ENCODE measurements around the gene FHIP2A.
A peak's percentile ranks its signal among the peaks of the same experiment; 100 is the strongest.
"Not testable (repeated sequence)": the region's sequence is repeated elsewhere in the genome, so short reads cannot be mapped to it uniquely, and the experiment has no call there.

FHIP2A gene, protein sequence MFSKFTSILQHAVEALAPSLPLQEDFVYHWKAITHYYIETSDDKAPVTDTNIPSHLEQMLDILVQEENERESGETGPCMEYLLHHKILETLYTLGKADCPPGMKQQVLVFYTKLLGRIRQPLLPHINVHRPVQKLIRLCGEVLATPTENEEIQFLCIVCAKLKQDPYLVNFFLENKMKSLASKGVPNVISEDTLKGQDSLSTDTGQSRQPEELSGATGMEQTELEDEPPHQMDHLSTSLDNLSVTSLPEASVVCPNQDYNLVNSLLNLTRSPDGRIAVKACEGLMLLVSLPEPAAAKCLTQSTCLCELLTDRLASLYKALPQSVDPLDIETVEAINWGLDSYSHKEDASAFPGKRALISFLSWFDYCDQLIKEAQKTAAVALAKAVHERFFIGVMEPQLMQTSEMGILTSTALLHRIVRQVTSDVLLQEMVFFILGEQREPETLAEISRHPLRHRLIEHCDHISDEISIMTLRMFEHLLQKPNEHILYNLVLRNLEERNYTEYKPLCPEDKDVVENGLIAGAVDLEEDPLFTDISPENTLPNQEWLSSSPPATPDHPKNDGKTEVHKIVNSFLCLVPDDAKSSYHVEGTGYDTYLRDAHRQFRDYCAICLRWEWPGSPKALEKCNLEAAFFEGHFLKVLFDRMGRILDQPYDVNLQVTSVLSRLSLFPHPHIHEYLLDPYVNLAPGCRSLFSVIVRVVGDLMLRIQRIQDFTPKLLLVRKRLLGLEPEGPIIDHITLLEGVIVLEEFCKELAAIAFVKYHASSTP

DNA sequence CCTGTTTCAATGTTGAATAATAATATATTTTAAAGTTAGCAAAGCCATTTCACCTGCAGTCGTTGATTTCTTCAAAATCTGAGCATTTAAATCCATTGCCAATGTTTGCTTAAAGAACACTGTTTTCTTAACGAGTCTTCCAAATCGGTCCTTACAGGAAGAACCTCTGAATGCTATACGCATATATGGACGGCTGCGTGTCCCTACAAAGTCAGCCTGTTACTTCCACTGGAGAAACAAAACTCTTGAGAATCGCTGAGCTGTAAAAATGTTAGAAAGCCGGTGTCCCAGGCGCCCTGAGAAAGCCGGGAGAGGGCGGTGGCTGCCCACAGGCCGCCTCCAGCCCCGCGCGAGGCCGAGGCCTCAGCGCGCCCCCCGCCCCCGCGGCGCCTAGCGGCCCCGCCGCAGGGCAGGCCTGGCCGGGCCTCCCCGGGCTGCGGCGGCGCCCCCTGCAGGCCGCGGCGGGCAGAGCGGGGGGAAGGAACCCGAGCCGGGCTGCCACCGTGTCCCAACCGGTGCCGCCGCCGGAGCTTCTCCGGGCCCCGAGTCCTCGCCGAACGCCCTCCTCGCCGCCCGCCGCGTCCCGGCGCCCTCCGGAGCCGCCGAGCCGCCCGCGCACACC lies at the start of gene FHIP2A:
TSS of gene FHIP2A (plus strand) at position 488 of the 622 bp plus-strand sequence. CDS start 299 bp downstream, outside the sequence.
- peak; percentile 30 for DNase-seq

DNA sequence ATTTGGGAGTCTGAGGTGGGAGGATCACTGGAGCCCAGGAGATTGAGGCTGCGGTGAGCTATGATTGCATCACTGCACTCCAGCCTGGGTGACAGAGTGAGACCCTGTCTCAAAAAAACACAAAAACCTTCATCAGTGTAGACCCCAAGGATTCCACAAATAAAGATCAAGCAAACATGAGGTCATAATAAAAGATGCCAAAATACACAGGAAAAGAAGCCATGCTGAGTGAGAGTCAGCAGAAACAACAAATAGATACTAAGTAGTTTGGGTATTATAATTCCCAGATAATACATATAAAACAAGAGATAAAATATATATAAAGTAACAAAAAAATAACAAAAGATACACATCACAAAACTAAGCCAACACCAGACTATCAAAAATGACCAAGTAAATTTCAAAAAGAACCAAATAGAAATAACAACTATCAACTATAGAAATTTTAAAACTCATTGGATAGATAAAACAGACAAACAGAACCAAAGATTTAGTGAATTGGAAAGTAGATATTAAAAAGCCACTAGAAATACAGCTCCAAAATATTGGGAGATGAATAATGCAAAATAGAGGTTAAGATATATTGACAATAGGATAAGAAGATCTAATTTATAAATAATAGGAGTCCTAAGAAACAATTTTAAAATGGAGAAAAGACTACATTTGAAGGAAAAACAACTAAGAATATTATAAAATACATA lies 48.9 kb upstream of the FHIP2A start:
- no peak for DNase-seq

DNA sequence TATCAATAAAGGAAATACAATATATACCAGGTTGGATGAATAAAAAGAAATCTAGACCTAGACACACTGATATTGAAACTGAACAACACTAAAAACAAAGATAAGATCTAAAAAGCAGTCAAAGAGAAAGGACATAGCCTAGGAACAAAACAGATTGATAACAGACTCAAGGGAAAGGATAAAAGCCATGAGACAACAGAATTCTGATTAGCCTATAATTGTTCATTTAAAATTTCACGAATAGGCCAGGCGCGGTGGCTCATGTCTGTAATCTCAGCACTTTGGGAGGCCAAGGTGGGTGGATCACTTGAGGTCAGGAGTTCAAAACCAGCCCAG lies 48.4 kb upstream of the FHIP2A start:
- no peak for DNase-seq

DNA sequence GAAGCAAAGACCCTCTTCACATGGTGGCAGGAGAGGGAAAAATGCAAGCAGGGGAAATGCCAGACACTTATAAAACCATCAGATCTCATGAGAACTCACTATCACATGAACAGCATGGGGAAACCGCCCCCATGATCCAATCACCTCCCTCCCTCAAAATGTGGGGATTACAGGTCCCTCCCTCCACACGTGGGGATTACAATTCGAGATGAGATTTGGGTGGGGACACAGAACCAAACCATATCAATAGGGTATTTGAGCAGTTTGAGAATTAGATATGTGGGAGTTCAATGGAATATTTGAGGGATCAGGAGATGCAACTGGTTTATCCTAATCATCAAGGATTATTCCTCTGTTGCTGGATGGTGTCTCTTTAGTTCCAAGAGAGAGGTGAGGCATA lies 46.5 kb upstream of the FHIP2A start:
- not testable (repeated sequence) for DNase-seq

DNA sequence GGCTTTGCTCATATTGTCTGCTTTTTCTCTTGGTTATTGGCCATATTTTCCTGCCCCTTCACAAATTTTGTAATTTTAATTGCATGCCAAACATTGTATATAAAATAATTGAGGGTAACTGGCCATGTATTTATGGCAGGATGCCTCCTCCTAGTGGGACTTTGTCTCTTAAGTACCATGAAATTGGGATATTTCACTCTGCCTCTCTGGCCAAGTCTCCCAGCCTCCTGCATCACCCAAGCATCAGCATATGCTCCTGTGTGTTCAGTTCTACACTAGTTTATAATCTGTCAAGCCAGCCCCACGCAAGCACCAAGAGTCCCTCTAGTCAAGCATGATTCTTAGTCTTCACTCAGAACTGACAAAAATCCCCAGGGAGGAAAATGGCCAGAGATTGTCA lies 44.2 kb upstream of the FHIP2A start:
- DNase-seq, result no peak

DNA sequence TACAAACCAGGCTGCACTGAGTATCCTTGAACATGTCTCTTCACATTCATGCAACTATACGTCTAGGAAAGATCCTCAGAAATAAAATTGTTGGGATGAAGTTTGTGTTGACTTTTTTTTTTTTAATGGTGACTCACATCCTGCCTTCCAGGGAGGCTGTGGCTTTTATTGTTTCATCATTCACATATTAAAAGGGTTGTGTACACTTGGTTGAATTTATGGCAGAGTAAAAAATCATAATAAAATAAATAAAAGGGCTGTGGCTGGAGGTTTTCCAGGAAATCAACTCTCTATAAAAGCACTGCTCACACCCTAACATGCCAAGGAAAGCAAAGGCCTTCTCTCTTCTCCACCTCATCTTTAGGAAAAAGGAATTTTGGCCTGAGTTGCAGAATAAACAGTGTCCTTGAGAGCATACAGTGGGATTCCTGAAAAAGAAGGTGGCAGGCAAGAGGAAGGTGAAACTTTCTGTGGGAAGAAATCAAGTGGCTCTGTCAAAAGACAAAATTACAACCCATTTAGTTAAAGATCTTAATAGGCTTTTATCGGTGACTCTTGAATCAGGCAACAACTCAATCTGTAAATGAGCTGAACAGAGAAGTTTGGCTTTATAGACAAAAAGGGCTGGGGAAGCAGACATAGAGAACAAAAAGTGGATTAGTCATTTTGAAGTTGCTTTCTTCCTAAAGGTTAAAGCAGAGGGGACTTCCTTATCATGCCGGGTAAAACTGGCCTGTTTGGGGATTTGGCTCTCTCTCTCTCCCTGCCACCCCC lies 41.6 kb upstream of the FHIP2A start:
- peak; percentile 79 for DNase-seq

DNA sequence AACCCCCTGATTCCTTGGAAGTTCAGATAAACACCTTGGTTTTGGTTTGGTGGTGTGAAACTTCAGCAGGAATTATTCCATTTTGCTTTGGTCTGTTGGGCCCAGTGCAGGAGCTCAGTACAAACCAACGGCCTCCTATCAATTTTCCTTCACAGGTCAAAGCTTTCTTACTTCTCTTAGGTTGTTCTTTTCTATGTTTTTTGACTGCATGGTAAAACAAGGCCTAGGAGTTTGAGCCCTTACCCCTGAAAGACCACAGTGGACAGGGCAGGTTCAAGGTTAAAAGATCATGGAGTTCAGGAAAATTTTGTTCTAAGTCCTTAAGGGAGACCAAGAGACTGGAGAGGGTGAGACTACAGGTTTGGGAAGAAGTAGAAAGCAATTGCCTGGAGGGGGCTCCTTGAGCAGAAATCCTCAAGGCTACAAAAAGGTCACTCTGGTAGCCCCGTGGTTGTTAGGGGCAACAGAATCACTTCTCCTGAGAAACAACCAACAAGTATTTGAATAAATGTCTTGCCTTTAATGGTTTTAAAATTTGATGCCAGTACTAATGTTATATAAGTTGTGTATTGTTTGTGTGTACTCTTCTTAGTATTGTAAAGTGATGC lies 40.9 kb upstream of the FHIP2A start:
- DNase-seq, result no peak

DNA sequence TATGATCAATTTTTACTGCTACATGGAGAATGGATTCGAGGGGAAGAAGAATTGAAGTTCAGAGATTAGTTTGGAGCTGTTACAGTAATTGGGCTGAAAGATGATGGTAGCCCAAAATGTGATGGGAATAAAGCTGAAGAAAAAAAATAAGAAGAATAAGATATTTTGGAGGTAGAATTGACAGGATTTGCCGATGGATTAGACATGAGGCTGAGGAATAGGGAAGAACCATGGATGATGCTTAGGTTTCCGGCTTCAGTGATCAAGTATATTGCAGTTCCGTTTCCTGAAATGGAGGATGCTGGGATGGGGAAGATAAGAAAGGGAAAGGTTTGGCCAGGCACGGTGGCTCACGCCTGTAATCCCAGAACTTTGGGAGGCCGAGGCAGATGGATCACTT lies 38.9 kb upstream of the FHIP2A start:
- DNase-seq, result no peak

DNA sequence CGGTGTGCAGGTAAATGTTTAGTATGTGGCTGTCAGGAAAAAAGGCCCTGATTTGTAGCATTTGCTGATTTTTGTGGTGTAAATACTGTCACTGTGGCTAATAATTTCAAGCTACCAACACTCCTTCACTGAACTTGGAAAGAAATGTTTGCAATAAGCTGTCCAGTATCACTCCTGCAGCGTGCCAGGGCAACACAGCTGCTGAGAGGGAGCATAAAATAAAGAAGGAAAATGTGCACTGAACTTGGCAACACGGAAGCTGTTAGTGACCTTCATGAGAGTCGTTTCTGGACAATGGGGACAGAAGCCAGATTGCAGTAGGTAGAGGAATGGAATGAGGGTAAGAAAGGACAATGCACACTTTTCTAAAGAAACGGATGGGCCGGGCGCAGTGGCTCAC lies 37.9 kb upstream of the FHIP2A start:
- DNase-seq, result no peak

DNA sequence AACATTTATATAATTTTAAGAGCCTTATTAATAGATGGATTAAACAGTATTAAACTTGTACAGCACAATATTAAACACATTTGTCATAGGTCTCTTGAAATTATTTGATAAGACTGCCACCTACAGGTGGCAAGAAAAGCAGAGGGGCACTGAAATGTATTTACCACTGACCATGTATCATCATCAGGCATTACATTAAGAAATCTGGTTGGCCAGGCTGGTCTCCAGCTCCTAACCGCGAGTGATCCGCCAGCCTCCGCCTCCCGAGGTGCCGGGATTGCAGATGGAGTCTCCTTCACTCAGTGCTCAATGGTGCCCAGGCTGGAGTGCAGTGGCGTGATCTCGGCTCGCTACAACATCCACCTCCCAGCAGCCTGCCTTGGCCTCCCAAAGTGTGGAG lies 35.1 kb upstream of the FHIP2A start:
- DNase-seq, result peak; percentile 47

DNA sequence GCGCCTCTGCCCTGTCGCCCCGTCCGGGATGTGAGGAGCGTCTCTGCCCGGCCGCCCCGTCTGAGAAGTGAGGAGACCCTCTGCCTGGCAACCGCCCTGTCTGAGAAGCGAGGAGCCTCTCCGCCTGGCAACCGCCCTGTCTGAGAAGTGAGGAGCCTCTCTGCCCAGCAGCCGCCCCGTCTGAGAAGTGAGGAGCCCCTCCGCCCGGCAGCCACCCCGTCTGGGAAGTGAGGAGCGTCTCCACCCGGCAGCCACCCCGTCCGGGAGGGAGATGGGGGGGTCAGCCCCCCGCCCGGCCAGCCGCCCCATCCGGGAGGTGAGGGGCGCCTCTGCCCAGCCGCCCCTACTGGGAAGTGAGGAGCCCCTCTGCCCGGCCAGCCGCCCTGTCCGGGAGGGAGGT lies 34.4 kb upstream of the FHIP2A start:
- DNase-seq, result not testable (repeated sequence)

DNA sequence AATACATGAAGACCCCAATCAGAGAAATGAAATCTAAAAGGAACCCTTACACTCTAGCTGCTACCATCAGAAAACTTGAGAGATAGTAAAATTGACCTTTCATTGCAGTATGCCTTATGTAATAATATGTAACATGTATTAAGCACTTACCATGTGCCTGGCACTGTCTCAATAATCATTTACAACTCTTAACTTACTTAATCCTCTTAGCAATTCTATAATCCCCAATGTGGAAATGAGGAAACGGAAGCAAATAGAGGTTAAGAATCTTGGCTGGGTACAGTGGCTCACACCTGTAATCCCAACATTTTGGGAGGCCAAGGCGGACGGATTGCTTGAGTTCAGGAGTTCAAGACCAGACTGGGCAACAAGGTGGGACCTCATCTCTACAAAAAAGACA lies 29.8 kb upstream of the FHIP2A start:
- DNase-seq, result no peak

DNA sequence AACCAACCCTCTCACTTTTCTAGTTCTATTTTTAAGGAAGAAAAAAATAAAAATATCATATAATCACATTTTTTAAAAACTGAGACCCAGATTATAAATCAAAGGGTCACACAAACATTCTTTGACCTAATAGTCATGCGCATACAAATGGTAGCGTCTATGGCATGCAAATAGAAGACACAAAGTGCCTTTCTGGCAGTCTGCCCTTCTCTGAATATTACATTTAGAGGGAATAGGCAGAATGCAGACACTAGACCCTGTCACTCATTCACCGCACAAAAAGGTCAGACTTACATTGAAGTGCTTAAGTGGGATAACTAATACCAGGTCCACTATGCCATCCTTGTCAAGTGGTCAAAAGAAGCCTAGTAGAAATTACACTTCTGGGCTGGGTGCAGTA lies 26.5 kb upstream of the FHIP2A start:
- DNase-seq, result no peak

DNA sequence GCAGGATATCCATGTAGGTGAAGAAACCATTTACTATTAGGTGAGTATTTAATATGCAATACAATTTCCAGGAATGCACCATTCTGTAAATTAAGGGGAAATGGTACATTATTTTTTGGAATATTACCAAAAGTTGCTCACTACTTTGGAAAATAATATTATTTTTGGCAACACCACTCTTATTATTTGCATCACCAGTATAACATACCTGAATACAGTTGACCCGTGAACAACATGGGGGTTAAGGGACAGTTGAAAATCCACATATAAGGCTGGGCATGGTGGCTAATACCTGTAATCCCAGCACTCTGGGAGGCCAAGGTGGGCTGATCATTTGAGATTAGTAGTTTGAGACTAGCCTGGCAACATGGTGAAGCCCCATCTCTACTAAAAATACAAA lies 21.2 kb upstream of the FHIP2A start:
- DNase-seq, result no peak

DNA sequence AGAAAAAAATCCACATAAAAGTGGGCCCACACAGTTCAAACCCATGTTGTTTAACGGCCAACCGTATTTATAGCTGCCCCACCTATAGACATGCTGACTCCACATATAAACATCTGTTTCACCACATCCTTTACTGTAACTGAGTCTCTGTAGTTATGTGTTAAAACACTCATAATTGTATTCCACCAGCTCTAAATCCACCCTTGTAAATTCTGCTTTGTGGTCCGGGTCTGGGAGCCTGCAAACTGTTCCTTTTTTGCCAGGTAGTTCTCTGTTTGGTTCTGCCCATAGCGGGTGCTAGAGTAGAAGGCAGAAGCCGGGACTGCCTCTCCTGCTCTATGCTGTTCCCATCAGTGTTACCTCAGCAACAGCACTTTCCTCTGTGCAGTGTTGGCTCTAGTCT lies 20.2 kb upstream of the FHIP2A start:
- no peak for DNase-seq

DNA sequence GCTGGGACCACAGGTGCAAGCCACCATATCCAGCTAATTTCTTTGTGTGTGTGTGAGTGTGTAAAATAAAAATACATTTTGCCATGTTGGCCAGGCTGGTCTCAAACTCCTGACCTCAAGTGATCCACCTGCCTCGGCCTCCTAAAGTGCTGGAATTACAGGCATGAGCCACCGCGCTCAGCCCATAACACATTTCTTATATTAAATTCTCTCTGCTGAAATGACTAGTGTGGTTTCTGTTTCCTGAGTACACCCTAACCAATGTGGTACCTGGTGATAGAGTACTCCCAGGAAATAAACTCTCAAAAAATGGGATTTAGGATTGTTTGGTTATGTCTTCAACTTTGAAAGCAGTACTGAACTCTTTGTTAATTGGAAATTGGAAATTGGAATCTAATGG lies 19.4 kb upstream of the FHIP2A start:
- DNase-seq, result no peak

DNA sequence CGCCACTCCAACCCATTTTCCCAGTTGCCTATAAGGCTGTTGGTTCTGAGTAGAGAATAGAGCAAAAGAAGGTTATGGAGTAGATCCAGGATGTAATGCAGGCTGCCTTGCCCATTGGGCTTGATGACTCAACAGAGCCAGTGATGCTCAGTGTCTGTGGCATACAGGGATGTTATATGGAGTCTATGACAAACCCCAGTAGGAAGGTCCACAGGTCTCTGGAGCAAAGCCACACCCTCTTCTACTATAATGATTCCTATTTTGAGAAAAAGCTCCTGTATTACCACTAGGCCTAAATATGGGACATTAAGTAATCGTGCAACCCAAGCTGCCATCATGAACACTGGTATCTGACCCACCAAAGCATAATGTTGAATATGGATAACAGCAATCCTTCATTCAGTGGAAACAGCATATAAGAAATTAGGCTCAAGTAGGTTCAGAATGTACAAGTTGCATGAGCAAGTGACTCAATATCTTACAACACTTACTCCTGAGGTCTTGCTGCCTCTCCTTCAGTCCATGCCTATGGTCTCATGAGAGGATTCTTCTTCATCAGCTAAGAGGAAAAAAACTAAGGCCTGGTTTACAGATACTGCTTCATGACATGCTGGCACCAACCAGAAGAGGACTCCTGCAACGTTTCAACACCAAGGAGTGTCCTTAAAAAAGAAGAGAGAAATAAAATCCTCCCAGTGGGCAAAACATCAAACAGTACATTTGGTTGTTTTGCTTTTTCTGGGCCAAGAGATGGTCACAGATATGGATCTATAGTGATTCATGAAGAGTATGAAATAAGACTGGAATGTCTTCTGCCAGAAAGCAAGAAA lies 14.8 kb upstream of the FHIP2A start:
- DNase-seq, result no peak

DNA sequence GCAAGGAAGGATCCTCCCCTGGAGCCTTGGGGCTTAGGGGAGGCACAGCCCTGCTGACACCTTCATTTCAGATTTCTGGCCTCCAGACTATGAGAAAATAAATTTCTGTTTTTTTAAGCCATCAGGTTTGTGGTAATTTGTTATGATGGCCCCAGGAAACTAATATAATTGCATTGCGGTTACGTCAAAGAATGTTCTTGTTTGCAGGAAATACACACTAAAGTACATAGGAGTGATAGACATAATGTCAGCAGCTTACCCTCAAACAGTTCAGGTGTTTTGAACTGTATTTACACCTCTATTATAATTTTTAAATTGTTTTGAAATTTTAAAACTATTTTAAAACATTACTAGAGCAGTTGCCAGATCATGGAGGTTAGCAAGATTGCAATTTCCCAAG lies 12.6 kb upstream of the FHIP2A start:
- no peak for DNase-seq

DNA sequence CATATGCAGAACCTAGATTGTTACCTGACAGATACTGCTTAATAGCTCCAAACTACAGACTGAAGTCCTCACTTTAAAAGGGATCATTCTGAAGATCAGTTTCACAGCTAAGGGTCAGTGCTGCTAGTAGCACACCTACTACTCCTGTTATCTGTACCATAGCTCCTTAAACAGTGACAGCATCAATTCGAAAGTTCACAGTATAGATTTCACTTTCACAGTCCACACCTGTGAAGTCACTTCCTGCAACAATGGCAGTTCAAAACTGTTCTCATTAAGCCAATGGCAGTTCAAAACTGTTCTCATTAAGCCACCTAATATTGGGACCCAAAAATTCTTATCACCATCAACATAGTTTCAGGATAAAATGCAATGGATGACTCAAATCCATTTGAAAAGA lies 10.7 kb upstream of the FHIP2A start:
- no peak for DNase-seq

DNA sequence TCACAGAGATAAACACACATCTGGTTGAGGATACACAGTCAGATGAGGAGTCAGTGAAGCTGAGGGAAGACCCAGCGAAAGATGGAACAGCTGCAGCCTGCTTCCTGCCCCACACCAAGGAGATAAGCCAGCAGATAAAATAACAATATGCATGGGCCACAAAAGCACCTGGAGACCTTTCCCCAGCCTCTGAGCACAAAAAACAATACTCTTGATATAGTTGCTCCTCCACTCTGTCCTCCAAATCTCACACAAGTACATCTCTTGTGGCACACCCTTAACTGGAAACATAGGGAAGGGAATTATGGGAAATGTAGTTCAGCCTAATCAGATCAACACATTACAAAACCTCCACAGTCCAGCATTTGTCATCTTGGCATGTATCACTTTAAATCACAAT lies 9.7 kb upstream of the FHIP2A start:
- no peak for DNase-seq

DNA sequence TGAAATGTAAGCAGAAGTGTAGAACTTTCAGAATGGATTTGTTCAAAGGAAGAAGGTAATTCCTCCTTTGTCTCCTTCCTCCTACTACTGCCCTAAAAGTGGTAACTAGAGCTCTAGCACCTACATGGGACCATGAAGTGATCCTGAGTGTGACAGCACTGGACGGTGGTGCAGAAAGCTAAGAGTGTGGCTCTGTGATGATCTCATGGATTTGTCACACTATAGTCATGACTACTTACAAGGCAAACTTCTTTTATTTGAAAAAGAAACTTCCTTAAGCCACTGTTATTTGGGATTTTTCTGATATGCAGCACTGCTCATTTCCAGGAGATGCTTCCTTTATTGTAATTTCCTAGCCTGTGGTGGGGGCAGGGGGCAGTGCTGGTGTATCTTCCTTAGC lies 5.8 kb upstream of the FHIP2A start:
- no peak for DNase-seq
